Measurements from ENCODE around the gene MS4A18.
A peak's percentile ranks its signal among the peaks of the same experiment; 100 is the strongest.

MS4A18 gene

GRCh38 chr11:60763692-60764369 lies 39.3 kb downstream of the MS4A18 start:
- Mint-ChIP-seq H3K27me3 (peaks cover 57 to 91% of the 10 kb centered on the region in 2 donors), H3K36me3 (ENCODE audit: insufficient read depth) (no peaks in the 10 kb centered on the region), H3K27ac (no peak overlapping the region)

GRCh38 chr11:60764879-60765278 lies 40.4 kb downstream of the MS4A18 start:
- Mint-ChIP-seq H3K4me3 (no peak overlapping the region), H3K27me3 (peaks cover 52 to 91% of the 10 kb centered on the region in 2 donors), H3K9me3 (no peaks in the 10 kb centered on the region), H3K27ac (no peak overlapping the region), H3K36me3 (ENCODE audit: insufficient read depth) (no peaks in the 10 kb centered on the region), H3K4me1 (ENCODE audit: low read depth in 2 of 2) (no peaks in the 10 kb centered on the region)
- DNase-seq (no peak), ATAC-seq (replicated peaks) (no peak)

More at GRCh38 chr11:60763692-60764369, 39.3 kb downstream of the MS4A18 start:
- no peak for DNase-seq
- H3K4me3 Mint-ChIP-seq, result no peak overlapping the region
- ATAC-seq (replicated peaks), result no peak
- H3K9me3 Mint-ChIP-seq, result no peaks in the 10 kb centered on the region
- no peaks in the 10 kb centered on the region for H3K4me1 Mint-ChIP-seq (ENCODE audit: low read depth in 2 of 2)

GRCh38 chr11:60765355-60765754 lies 40.8 kb downstream of the MS4A18 start:
- Mint-ChIP-seq H3K4me1 (ENCODE audit: low read depth in 2 of 2) (no peaks in the 10 kb centered on the region), H3K27me3 (peaks cover 51 to 90% of the 10 kb centered on the region in 2 donors), H3K27ac (no peak overlapping the region), H3K36me3 (ENCODE audit: insufficient read depth) (no peaks in the 10 kb centered on the region), H3K9me3 (no peaks in the 10 kb centered on the region), H3K4me3 (no peak overlapping the region)
- DNase-seq (no peak), ATAC-seq (replicated peaks) (no peak)

- no peak for DNase-seq
- ATAC-seq (replicated peaks), result no peak
- no peaks in the 10 kb centered on the region for H3K36me3 Mint-ChIP-seq (ENCODE audit: insufficient read depth)
- no peaks in the 10 kb centered on the region for H3K9me3 Mint-ChIP-seq
- no peaks in the 10 kb centered on the region for H3K4me1 Mint-ChIP-seq (ENCODE audit: low read depth in 2 of 2)
- no peak overlapping the region for H3K4me3 Mint-ChIP-seq
- H3K27ac Mint-ChIP-seq, result no peak overlapping the region
- H3K27me3 Mint-ChIP-seq, result peaks cover 44 to 85% of the 10 kb centered on the region in 2 donors
These were observed 42.0 kb downstream of the MS4A18 start for GRCh38 chr11:60766547-60766946.

GRCh38 chr11:60767388-60767811 lies 42.9 kb downstream of the MS4A18 start:
- Mint-ChIP-seq H3K9me3 (no peaks in the 10 kb centered on the region), H3K27me3 (peaks cover 47 to 88% of the 10 kb centered on the region in 2 donors), H3K4me1 (ENCODE audit: low read depth in 2 of 2) (no peaks in the 10 kb centered on the region), H3K27ac (no peak overlapping the region), H3K4me3 (no peak overlapping the region), H3K36me3 (ENCODE audit: insufficient read depth) (no peaks in the 10 kb centered on the region)
- no peak for DNase-seq
- ATAC-seq (replicated peaks), result no peak

- no peak for DNase-seq
- H3K4me3 Mint-ChIP-seq, result no peak overlapping the region
- no peak overlapping the region for H3K27ac Mint-ChIP-seq
- no peak for ATAC-seq (replicated peaks)
- H3K4me1 Mint-ChIP-seq (ENCODE audit: low read depth in 2 of 2), result no peaks in the 10 kb centered on the region
- H3K9me3 Mint-ChIP-seq, result no peaks in the 10 kb centered on the region
- H3K27me3 Mint-ChIP-seq, result peaks cover 47 to 90% of the 10 kb centered on the region in 2 donors
- H3K36me3 Mint-ChIP-seq (ENCODE audit: insufficient read depth), result no peaks in the 10 kb centered on the region
These were observed 43.7 kb downstream of the MS4A18 start for GRCh38 chr11:60768202-60768601.

GRCh38 chr11:60769273-60769672 lies 44.8 kb downstream of the MS4A18 start:
- Mint-ChIP-seq H3K4me3 (no peak overlapping the region), H3K27me3 (peaks cover 47 to 88% of the 10 kb centered on the region in 2 donors), H3K27ac (no peak overlapping the region), H3K9me3 (no peaks in the 10 kb centered on the region), H3K36me3 (ENCODE audit: insufficient read depth) (no peaks in the 10 kb centered on the region), H3K4me1 (ENCODE audit: low read depth in 2 of 2) (peaks cover under 1 to 2% of the 10 kb centered on the region in 2 donors)
- DNase-seq (no peak), ATAC-seq (replicated peaks) (no peak)

GRCh38 chr11:60769811-60770210 lies 45.3 kb downstream of the MS4A18 start:
- ATAC-seq (replicated peaks) (no peak), DNase-seq (no peak)
- H3K4me1 Mint-ChIP-seq (ENCODE audit: low read depth in 2 of 2), result peaks cover 6 to 7% of the 10 kb centered on the region in 2 donors
- H3K27me3 Mint-ChIP-seq, result peaks cover 47 to 88% of the 10 kb centered on the region in 2 donors
- no peaks in the 10 kb centered on the region for H3K9me3 Mint-ChIP-seq
- H3K27ac Mint-ChIP-seq, result no peak overlapping the region
- H3K36me3 Mint-ChIP-seq (ENCODE audit: insufficient read depth), result no peaks in the 10 kb centered on the region
- no peak overlapping the region for H3K4me3 Mint-ChIP-seq

GRCh38 chr11:60771146-60771545 lies 46.6 kb downstream of the MS4A18 start:
- H3K4me1 Mint-ChIP-seq (ENCODE audit: low read depth in 2 of 2), result peaks cover 7 to 11% of the 10 kb centered on the region in 2 donors
- ATAC-seq (replicated peaks) (no peak), DNase-seq (no peak)
- H3K36me3 Mint-ChIP-seq (ENCODE audit: insufficient read depth), result no peaks in the 10 kb centered on the region
- no peaks in the 10 kb centered on the region for H3K9me3 Mint-ChIP-seq
- H3K27ac Mint-ChIP-seq, result no peak overlapping the region
- H3K27me3 Mint-ChIP-seq, result peaks cover 39 to 76% of the 10 kb centered on the region in 2 donors
- H3K4me3 Mint-ChIP-seq, result no peak overlapping the region

GRCh38 chr11:60771879-60772525 lies 47.5 kb downstream of the MS4A18 start:
- Mint-ChIP-seq H3K27ac (no peak overlapping the region), H3K4me1 (ENCODE audit: low read depth in 2 of 2) (peaks cover 7 to 11% of the 10 kb centered on the region in 2 donors)
- no peak for DNase-seq

GRCh38 chr11:60772666-60773065 lies 48.1 kb downstream of the MS4A18 start:
- Mint-ChIP-seq H3K27ac (no peak overlapping the region), H3K4me3 (no peak overlapping the region), H3K9me3 (no peaks in the 10 kb centered on the region), H3K27me3 (peaks cover 27 to 64% of the 10 kb centered on the region in 2 donors), H3K4me1 (ENCODE audit: low read depth in 2 of 2) (peaks cover 7 to 11% of the 10 kb centered on the region in 2 donors), H3K36me3 (ENCODE audit: insufficient read depth) (no peaks in the 10 kb centered on the region)
- DNase-seq (no peak), ATAC-seq (replicated peaks) (no peak)

More at GRCh38 chr11:60771879-60772525, 47.5 kb downstream of the MS4A18 start:
- H3K36me3 Mint-ChIP-seq (ENCODE audit: insufficient read depth), result no peaks in the 10 kb centered on the region
- no peaks in the 10 kb centered on the region for H3K9me3 Mint-ChIP-seq
- H3K27me3 Mint-ChIP-seq, result peaks cover 30 to 68% of the 10 kb centered on the region in 2 donors
- ATAC-seq (replicated peaks), result no peak
- H3K4me3 Mint-ChIP-seq, result no peak overlapping the region

- peak overlapping the region in 1 of 2 donors; percentile 30 for H3K4me3 Mint-ChIP-seq
- no peak for ATAC-seq (replicated peaks)
- no peaks in the 10 kb centered on the region for H3K36me3 Mint-ChIP-seq (ENCODE audit: insufficient read depth)
- DNase-seq, result no peak
- H3K27me3 Mint-ChIP-seq, result peaks cover 15 to 46% of the 10 kb centered on the region in 2 donors
- H3K4me1 Mint-ChIP-seq (ENCODE audit: low read depth in 2 of 2), result peaks cover 7 to 11% of the 10 kb centered on the region in 2 donors
- no peak overlapping the region for H3K27ac Mint-ChIP-seq
- no peaks in the 10 kb centered on the region for H3K9me3 Mint-ChIP-seq
These were observed 50.2 kb downstream of the MS4A18 start for GRCh38 chr11:60774726-60775125.

GRCh38 chr11:60775420-60775961 lies 51.0 kb downstream of the MS4A18 start:
- Mint-ChIP-seq H3K27ac (no peak overlapping the region), H3K9me3 (no peaks in the 10 kb centered on the region), H3K4me1 (ENCODE audit: low read depth in 2 of 2) (peaks cover 7 to 11% of the 10 kb centered on the region in 2 donors), H3K36me3 (ENCODE audit: insufficient read depth) (no peaks in the 10 kb centered on the region), H3K27me3 (peaks cover 10 to 40% of the 10 kb centered on the region in 2 donors), H3K4me3 (no peak overlapping the region)
- ATAC-seq (replicated peaks) (peak; percentile 95), DNase-seq (peak; percentile 66 to 80 (median 71))

GRCh38 chr11:60776167-60776566 lies 51.6 kb downstream of the MS4A18 start:
- peaks cover 9 to 37% of the 10 kb centered on the region in 2 donors for H3K27me3 Mint-ChIP-seq
- H3K4me1 Mint-ChIP-seq (ENCODE audit: low read depth in 2 of 2), result peaks cover 7 to 11% of the 10 kb centered on the region in 2 donors
- no peak for DNase-seq
- H3K36me3 Mint-ChIP-seq (ENCODE audit: insufficient read depth), result no peaks in the 10 kb centered on the region
- H3K9me3 Mint-ChIP-seq, result no peaks in the 10 kb centered on the region
- no peak overlapping the region for H3K4me3 Mint-ChIP-seq
- ATAC-seq (replicated peaks), result no peak
- no peak overlapping the region for H3K27ac Mint-ChIP-seq

All from effector memory CD8-positive, alpha-beta T cell (primary cell).